GM12872 (cell line): ENCODE results near the gene LACRT.

ENCODE experiments used
- CTCF ChIP-seq: IDR thresholded peaks from 3 replicates; pipeline ENCODE4 v1.5.1; 2011; ENCODE audit warnings: low read depth, mild to moderate bottlenecking, low read length, moderate library complexity; ENCODE audit not compliant: insufficient read depth

The LACRT gene

GRCh38 chr12:54581412-54581811 lies 53.3 kb downstream of the LACRT start:
- TF ChIP-seq CTCF, result no peak
